GM23338 (cell line): ENCODE data around the gene TRAF2. TPM values are rescaled to one million over a fixed set of nuclear protein-coding genes. Genes with fewer than 3 reads are reported as not detected.

Experiments used
- ATAC-seq: fragments of 200-7000 bp; cut with Tn5 transposase; 3 replicates; pipeline ENCODE4 v1.9.1; 2020
- DNase-seq: peaks from one replicate; pipeline ENCODE4 v3.0.0-alpha.2; 2015; ENCODE audit warnings: low spot score
- H2AFZ ChIP-seq: fragments of 200-600 bp; sonication (generic); 2 replicates; pipeline ENCODE4 v1.8.0; 2016; ENCODE audit warnings: antibody characterized with exemption, mild to moderate bottlenecking, moderate library complexity
- H3F3A ChIP-seq: fragments of 200-600 bp; sonication (generic); replicated peaks from 2 replicates; pipeline ENCODE4 v1.8.0; 2017; ENCODE audit warnings: antibody characterized with exemption, mixed run types, low read depth
- H3K27ac ChIP-seq: fragments of 200-600 bp; sonication (generic); 2 replicates; pipeline ENCODE4 v1.6.1; 2016; ENCODE audit warnings: low read depth
- H3K27me3 ChIP-seq: fragments of 200-600 bp; sonication (generic); 2 replicates; pipeline ENCODE4 v1.8.0; 2016; ENCODE audit warnings: mild to moderate bottlenecking, mixed run types, moderate library complexity; ENCODE audit not compliant: insufficient read depth
- H3K36me3 ChIP-seq: fragments of 200-600 bp; sonication (generic); 2 replicates; pipeline ENCODE4 v1.8.0; 2016; ENCODE audit warnings: mild to moderate bottlenecking; ENCODE audit not compliant: insufficient read depth
- H3K4me1 ChIP-seq: fragments of 200-600 bp; sonication (generic); 2 replicates; pipeline ENCODE4 v1.8.0; 2016; ENCODE audit warnings: mild to moderate bottlenecking, moderate library complexity; ENCODE audit not compliant: insufficient read depth
- H3K4me2 ChIP-seq: fragments of 200-600 bp; sonication (generic); 2 replicates; pipeline ENCODE4 v1.7.1; 2017; ENCODE audit warnings: mixed run types
- H3K4me3 ChIP-seq: fragments of 200-600 bp; sonication (generic); 2 replicates; pipeline ENCODE4 v1.6.1; 2016; ENCODE audit warnings: mixed run types
- H3K79me2 ChIP-seq: fragments of 200-600 bp; sonication (generic); replicated peaks from 2 replicates; pipeline ENCODE4 v1.8.0; 2017; ENCODE audit warnings: mild to moderate bottlenecking; ENCODE audit not compliant: insufficient read depth
- H3K9me2 ChIP-seq: fragments of 200-600 bp; sonication (generic); 2 replicates; pipeline ENCODE4 v1.8.0; 2017; ENCODE audit not compliant: insufficient read depth
- H4K20me1 ChIP-seq: fragments of 200-600 bp; sonication (generic); replicated peaks from 2 replicates; pipeline ENCODE4 v1.8.0; 2017; ENCODE audit warnings: mild to moderate bottlenecking; ENCODE audit not compliant: insufficient read depth
- H3K27ac Mint-ChIP-seq: 2 replicates; pipeline ENCODE4 v1.8.0; 2020; ENCODE audit warnings: inconsistent platforms, mild to moderate bottlenecking, moderate library complexity, mixed read lengths
- H3K27me3 Mint-ChIP-seq: 3 replicates; pipeline ENCODE4 v1.8.0; 2022; ENCODE audit warnings: low read depth, mild to moderate bottlenecking, moderate library complexity, mixed read lengths, inconsistent platforms; ENCODE audit not compliant: insufficient read depth, poor library complexity
- H3K36me3 Mint-ChIP-seq: 3 replicates; pipeline ENCODE4 v1.8.0; 2021; ENCODE audit warnings: low read depth, mild to moderate bottlenecking, inconsistent platforms, moderate library complexity, mixed read lengths
- H3K4me1 Mint-ChIP-seq: 3 replicates; pipeline ENCODE4 v1.8.0; 2020; ENCODE audit warnings: mild to moderate bottlenecking, inconsistent platforms, mixed read lengths
- H3K4me3 Mint-ChIP-seq: 3 replicates; pipeline ENCODE4 v1.8.0; 2021; ENCODE audit warnings: moderate library complexity, mild to moderate bottlenecking, inconsistent platforms, mixed read lengths
- H3K9me3 Mint-ChIP-seq: 3 replicates; pipeline ENCODE4 v1.8.0; 2020; ENCODE audit warnings: moderate library complexity, mild to moderate bottlenecking, inconsistent platforms, mixed read lengths
- CREB1 ChIP-seq: fragments of 250-450 bp; sonication (Bioruptor Pico); IDR thresholded peaks from 2 replicates; pipeline ENCODE4 v1.5.0; 2020; ENCODE audit warnings: low read depth, mild to moderate bottlenecking, moderate library complexity
- CTCF ChIP-seq, 2 experiments: fragments of 200-600 bp in 1 of 2; sonication (generic) in 1 of 2; conservative IDR thresholded peaks; 2 replicates each; pipeline versions ENCODE4 v1.5.1 to v1.6.1; 2016 to 2017; ENCODE audit warnings: antibody characterized with exemption in 2 of 2, low read depth in 2 of 2, mild to moderate bottlenecking in 2 of 2, moderate library complexity in 1 of 2
- ETS1 ChIP-seq: IDR thresholded peaks from 2 replicates; pipeline ENCODE4 v1.6.1; 2016; ENCODE audit warnings: antibody characterized with exemption
- EZH2 ChIP-seq: fragments of 200-600 bp; sonication (generic); IDR thresholded peaks from one replicate; pipeline ENCODE4 v1.8.0; 2017; ENCODE audit warnings: antibody characterized with exemption, mild to moderate bottlenecking, low read depth; ENCODE audit not compliant: unreplicated experiment
- EZH2phosphoT487 ChIP-seq: fragments of 200-600 bp; sonication (generic); IDR thresholded peaks from one replicate; pipeline ENCODE4 v1.8.1; 2018; ENCODE audit warnings: antibody characterized with exemption; ENCODE audit not compliant: unreplicated experiment
- JUNB ChIP-seq: IDR thresholded peaks from one replicate; pipeline ENCODE4 v1.6.1; 2016; ENCODE audit warnings: antibody characterized with exemption; ENCODE audit not compliant: unreplicated experiment
- NANOG ChIP-seq: IDR thresholded peaks from 2 replicates; pipeline ENCODE4 v1.6.1; 2016; ENCODE audit warnings: antibody characterized with exemption, borderline replicate concordance
- POLR2AphosphoS5 ChIP-seq: IDR thresholded peaks from 2 replicates; pipeline ENCODE4 v1.6.1; 2016; ENCODE audit warnings: antibody characterized with exemption, low read depth
- STAT1 ChIP-seq: IDR thresholded peaks from one replicate; pipeline ENCODE4 v1.6.1; 2016; ENCODE audit warnings: antibody characterized with exemption; ENCODE audit not compliant: unreplicated experiment
- ZNF114 ChIP-seq: fragments of 250-450 bp; sonication (Bioruptor Pico); IDR thresholded peaks from 2 replicates; pipeline ENCODE4 v1.5.0; 2020; ENCODE audit warnings: mild to moderate bottlenecking, moderate library complexity
- ZNF331 ChIP-seq: fragments of 250-450 bp; sonication (Bioruptor Pico); IDR thresholded peaks from 2 replicates; pipeline ENCODE4 v1.5.0; 2020; ENCODE audit warnings: low read depth, mild to moderate bottlenecking, moderate library complexity
- polyA plus RNA-seq: library from polyadenylated mRNA; unstranded; fragments of >200 nt; fragmentation: Nextera tagmentation; extraction: Ambion mirVana; gene quantifications from 2 replicates; pipeline ENCODE4 v1.2.1, GENCODE V29; 2016
- total RNA-seq: library from RNA; depleted of rRNA; stranded (reverse); fragments of >200 nt; shearing (Covaris generic); gene quantifications from 2 replicates; pipeline ENCODE4 v1.2.3, GENCODE V29; 2014
- TF ChIP-seq, protein P1 (sequence below): IDR thresholded peaks from one replicate; pipeline ENCODE4 v1.6.1; 2018; ENCODE audit warnings: antibody characterized with exemption; ENCODE audit not compliant: unreplicated experiment

TRAF2 gene
- total and polyA plus RNA-seq, 2 experiments from 2014 or later = 25.4 to 39.9 TPM

DNA sequence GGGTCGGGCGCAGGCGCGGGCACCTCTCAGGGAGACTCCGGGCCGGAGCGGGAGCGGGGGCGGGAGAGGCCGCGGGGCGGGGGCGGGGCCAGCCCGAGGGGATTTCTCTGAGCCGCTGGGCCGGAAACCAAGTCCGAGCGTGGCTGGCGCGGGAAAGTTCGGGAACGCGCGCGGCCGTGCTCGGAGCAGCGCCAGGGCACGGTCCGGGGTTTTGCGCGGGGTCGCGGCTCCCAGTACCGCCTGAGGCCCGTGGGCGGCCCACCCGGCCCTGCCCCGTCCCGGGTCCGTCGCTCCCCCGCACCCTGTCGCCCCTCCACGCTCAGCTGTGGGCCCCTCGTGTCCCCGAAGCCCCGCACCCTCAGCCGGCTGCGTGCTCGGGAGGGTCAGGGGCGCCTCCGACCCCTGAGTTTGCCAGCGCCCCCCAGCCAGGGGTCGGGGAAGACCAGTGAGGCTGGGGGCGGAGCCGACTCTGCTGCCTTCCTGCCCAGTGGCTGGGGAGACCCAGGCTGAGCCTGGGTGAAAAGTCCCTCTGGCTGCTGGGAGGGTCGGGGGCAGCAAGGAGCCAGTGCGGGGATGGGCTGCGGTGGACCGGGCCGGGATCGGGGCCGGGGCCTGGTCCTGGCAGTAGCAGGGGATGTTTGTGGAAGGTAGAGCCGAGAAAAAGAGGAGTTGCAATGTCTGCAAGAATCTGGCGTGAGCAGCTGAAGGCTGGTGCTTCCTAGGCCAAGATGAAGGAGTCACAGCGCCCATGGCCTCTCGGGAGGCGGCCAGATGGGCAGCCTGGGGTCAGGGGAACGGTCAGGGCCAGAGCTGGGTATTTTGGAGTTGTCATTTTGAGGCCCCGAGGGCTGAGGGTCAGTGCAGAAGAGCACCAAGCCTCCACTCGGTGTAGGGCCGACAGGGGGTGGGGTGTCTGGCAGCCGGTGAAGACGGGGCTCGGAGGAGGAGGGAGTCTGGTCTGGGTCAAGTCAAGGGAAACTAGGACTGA, 588 bp downstream of the TRAF2 start:
- H3K9me3 Mint-ChIP-seq = no peaks in the 10 kb centered on the region
- H4K20me1 ChIP-seq = peaks cover 32% of the 10 kb centered on the region
- DNase-seq (peak; percentile 74), ATAC-seq (peak; percentile 65)
- 0 out of 2 replicates have a peak overlapping the region, but pooled peaks have one; percentile 13 for H3K27ac Mint-ChIP-seq
- peaks cover 7% of the 10 kb centered on the region for H3K4me1 ChIP-seq
- peaks cover 7% of the 10 kb centered on the region; the same call in 2 of the 3 replicates for H3K4me1 Mint-ChIP-seq
- peaks cover 17% of the 10 kb centered on the region for H3K27me3 Mint-ChIP-seq
- no peaks in the 10 kb centered on the region for H3F3A ChIP-seq
- H3K4me3 ChIP-seq = peak overlapping the region; percentile 91
- no peak overlapping the region for H2AFZ ChIP-seq
- peak overlapping the region; percentile 87 for H3K4me2 ChIP-seq
- H3K36me3 Mint-ChIP-seq = 0 out of 3 replicates have a peak, but pooled peaks cover 2% of the 10 kb centered on the region
- H3K27ac ChIP-seq = no peak overlapping the region
- no peaks in the 10 kb centered on the region for H3K36me3 ChIP-seq
- H3K9me2 ChIP-seq = no peaks in the 10 kb centered on the region
- peaks cover 50% of the 10 kb centered on the region for H3K79me2 ChIP-seq
- H3K27me3 ChIP-seq = no peaks in the 10 kb centered on the region
- peak overlapping the region; percentile 78 for H3K4me3 Mint-ChIP-seq
- TF ChIP-seq CTCF (conservative IDR thresholded peaks at IDR 0.05; ENCODE audit: low read depth in 2 of 2) (no peak), EZH2phosphoT487 (no peak), JUNB (no peak), ZNF114 (CRISPR knock-in tag) (no peak), NANOG (no peak), EZH2 (no peak)
- TF ChIP-seq, protein P1, sequence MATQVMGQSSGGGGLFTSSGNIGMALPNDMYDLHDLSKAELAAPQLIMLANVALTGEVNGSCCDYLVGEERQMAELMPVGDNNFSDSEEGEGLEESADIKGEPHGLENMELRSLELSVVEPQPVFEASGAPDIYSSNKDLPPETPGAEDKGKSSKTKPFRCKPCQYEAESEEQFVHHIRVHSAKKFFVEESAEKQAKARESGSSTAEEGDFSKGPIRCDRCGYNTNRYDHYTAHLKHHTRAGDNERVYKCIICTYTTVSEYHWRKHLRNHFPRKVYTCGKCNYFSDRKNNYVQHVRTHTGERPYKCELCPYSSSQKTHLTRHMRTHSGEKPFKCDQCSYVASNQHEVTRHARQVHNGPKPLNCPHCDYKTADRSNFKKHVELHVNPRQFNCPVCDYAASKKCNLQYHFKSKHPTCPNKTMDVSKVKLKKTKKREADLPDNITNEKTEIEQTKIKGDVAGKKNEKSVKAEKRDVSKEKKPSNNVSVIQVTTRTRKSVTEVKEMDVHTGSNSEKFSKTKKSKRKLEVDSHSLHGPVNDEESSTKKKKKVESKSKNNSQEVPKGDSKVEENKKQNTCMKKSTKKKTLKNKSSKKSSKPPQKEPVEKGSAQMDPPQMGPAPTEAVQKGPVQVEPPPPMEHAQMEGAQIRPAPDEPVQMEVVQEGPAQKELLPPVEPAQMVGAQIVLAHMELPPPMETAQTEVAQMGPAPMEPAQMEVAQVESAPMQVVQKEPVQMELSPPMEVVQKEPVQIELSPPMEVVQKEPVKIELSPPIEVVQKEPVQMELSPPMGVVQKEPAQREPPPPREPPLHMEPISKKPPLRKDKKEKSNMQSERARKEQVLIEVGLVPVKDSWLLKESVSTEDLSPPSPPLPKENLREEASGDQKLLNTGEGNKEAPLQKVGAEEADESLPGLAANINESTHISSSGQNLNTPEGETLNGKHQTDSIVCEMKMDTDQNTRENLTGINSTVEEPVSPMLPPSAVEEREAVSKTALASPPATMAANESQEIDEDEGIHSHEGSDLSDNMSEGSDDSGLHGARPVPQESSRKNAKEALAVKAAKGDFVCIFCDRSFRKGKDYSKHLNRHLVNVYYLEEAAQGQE = no peak

GRCh38 chr9:136888454-136888853, 2.1 kb downstream of the TRAF2 start:
- Histone ChIP-seq H2AFZ (no peak overlapping the region), H3K4me2 (no peak overlapping the region), H3K79me2 (peaks cover 66% of the 10 kb centered on the region), H3K27ac (no peak overlapping the region), H3K27me3 (no peaks in the 10 kb centered on the region), H3K36me3 (no peaks in the 10 kb centered on the region), H3F3A (no peaks in the 10 kb centered on the region), H3K9me2 (no peaks in the 10 kb centered on the region), H3K4me3 (no peak overlapping the region), H4K20me1 (peaks cover 47% of the 10 kb centered on the region), H3K4me1 (peaks cover 7% of the 10 kb centered on the region)
- no peaks in the 10 kb centered on the region for H3K9me3 Mint-ChIP-seq
- ATAC-seq (no peak), DNase-seq (no peak)
- peaks cover 17% of the 10 kb centered on the region for H3K27me3 Mint-ChIP-seq
- H3K4me1 Mint-ChIP-seq = peaks cover 7% of the 10 kb centered on the region; the same call in 2 of the 3 replicates
- peaks cover 2% of the 10 kb centered on the region; the same call in 1 of the 3 replicates for H3K36me3 Mint-ChIP-seq
- H3K27ac Mint-ChIP-seq = no peak overlapping the region
- H3K4me3 Mint-ChIP-seq = no peak overlapping the region
- TF ChIP-seq CREB1 (CRISPR knock-in tag) (no peak), JUNB (no peak), POLR2AphosphoS5 (no peak), ZNF114 (CRISPR knock-in tag) (no peak), ETS1 (no peak), ZNF331 (CRISPR knock-in tag) (no peak), STAT1 (no peak), NANOG (no peak), EZH2 (no peak), EZH2phosphoT487 (no peak)
- TF ChIP-seq, protein P1 = no peak
